WI38 (cell line): ENCODE measurements around the gene DBI.
A peak's percentile ranks its signal among the peaks of the same experiment; 100 is the strongest.

Experiments
- H3K4me3 ChIP-seq: 2 replicates; pipeline ENCODE4 v1.5.1; 2011; ENCODE audit warnings: low read depth, mild to moderate bottlenecking, control low read depth, low read length
- TF ChIP-seq, protein P1 (sequence below): IDR thresholded peaks from 2 replicates; pipeline ENCODE4 v1.5.1; 2012; ENCODE audit warnings: low read depth, mild to moderate bottlenecking, control low read depth, low read length

The DBI gene

DNA sequence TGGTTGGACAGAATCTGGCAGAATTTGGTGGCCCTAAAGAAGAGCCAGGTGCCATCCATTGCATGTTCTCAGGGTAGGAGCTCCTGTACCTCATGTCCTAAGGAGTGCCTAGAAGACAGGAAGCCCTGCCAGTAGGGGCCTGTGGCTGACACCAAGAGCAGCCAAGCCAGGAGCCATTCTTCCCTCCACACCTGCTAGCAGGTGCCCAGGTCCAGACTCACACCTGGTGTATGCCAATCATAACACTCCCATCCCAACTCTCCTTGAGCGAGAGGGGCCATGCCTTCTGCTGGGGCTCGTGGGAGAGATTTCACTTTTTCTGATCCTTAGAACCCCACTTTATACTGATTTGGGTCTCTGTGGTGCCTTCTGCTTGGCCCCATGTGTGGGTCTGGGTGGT is 38.4 kb downstream of the DBI start:
- TF ChIP-seq, protein P1, sequence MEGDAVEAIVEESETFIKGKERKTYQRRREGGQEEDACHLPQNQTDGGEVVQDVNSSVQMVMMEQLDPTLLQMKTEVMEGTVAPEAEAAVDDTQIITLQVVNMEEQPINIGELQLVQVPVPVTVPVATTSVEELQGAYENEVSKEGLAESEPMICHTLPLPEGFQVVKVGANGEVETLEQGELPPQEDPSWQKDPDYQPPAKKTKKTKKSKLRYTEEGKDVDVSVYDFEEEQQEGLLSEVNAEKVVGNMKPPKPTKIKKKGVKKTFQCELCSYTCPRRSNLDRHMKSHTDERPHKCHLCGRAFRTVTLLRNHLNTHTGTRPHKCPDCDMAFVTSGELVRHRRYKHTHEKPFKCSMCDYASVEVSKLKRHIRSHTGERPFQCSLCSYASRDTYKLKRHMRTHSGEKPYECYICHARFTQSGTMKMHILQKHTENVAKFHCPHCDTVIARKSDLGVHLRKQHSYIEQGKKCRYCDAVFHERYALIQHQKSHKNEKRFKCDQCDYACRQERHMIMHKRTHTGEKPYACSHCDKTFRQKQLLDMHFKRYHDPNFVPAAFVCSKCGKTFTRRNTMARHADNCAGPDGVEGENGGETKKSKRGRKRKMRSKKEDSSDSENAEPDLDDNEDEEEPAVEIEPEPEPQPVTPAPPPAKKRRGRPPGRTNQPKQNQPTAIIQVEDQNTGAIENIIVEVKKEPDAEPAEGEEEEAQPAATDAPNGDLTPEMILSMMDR, result no peak
- H3K4me3 ChIP-seq, result no peak overlapping the region

DNA sequence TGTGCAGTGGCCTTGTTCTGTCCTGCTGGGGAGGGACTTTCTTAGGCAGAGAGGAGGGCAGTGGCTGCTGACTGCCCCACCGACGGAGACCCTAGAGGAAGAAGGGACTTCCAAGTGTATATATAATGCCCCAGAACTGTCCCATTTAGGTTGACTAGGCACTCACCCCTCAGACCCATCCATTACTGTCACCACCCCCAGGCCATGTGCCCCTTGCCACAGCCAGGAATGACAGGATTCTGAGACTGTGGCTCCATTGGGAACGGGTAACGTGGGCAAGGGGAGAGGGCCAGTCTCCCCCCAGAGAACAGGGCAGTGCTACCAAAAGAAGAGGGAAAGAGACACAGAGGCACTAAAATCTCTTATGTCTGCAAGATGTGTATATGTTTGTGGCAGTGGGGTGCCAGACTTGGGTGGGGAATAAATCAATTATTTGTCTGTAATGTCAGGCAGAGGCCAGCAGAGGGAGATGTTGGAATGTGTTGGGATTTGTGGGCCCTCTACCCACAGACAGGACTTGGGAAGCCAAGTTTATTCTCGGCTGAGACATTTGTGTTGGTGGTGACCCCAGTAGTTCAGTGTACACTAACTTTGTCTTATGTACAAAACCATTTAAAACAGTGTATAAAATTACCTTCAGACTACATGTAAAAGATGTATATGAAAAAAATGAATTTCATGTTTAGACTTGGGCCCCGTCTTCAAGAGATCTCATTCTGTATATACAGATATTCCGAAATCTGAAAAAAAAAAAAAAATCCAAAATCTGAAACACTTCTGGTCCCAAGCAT is 40.8 kb downstream of the DBI start:
- H3K4me3 ChIP-seq, result no peak overlapping the region
- TF ChIP-seq, protein P1, result peak; percentile 67

DNA sequence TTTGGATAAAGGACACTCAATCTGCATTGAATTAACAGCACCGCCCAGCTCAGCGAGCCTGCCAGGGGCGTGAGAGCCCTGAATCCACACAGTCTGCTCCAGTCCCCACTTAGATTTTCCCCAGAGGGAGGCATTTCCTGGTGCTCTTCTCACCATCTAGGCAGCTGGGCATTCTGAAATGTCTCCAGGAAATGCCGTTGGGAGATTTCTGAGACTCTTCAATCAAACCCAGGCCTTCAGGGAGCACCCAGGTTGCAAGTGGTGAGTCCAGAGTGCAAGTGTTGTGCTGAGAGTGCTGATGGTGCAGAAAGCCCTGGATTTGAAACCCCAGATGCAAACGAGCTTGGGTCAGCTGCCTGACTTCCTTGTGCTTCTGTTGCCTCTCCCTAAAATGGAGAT is 41.4 kb downstream of the DBI start:
- TF ChIP-seq, protein P1, result no peak
- H3K4me3 ChIP-seq, result no peak overlapping the region

DNA sequence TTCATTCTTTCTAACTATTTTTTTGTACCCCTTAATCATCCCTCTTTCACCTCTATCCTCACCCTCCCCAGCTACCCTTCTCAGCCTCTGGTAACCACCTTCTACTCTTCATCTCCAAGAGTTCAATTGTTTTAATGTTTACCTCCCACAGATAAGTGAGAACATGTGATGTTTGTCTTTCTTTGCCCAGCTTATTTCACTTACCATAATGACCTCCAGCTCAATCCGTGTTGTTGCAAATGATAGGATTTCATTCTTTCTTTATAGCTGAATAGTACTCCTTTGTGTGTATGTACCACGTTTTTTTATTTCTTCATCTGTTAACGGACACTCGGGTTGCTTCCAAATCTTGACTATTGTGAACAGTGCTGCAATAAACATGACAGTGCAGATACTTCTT is 42.7 kb downstream of the DBI start:
- no peak overlapping the region for H3K4me3 ChIP-seq
- TF ChIP-seq, protein P1, result no peak

DNA sequence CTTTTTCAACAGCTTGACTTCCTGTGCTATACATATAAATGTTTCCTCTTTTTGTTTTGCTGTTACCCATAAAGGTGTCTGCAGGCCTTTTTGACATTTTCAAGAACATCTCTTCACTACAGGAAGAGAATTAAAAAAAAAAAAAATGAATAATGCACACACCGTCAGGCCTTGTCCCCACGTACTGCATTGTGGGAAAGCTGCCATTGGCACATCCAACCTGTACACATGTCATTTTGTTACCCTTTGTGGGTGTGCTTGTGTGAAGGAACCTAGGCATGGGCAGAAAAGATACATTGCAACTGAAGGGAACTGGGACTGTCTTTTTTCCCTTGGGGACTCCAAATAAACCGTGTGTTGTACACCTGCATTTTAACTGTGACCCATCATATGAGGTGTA is 48.1 kb downstream of the DBI start:
- TF ChIP-seq, protein P1, result no peak
- H3K4me3 ChIP-seq, result no peak overlapping the region

DNA sequence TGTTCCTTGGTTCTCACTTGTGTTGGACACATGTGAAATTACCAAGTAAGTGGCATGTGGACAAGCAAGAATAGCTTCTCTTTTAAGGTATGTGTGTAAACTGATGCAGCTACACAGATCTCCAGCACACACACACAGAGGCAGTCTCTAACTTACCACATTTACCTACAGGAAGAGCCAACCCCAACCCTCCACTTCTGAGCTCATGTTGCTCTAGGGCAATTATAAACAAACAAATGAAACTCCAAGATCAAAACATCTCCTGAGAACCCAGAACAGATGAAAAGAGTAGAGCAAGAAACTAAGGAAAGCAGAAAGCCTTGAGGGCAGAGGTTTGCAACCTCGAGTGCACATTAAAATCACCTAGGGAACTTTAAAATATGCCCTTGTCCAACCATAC is 48.9 kb downstream of the DBI start:
- TF ChIP-seq, protein P1, result no peak
- no peak overlapping the region for H3K4me3 ChIP-seq

DNA sequence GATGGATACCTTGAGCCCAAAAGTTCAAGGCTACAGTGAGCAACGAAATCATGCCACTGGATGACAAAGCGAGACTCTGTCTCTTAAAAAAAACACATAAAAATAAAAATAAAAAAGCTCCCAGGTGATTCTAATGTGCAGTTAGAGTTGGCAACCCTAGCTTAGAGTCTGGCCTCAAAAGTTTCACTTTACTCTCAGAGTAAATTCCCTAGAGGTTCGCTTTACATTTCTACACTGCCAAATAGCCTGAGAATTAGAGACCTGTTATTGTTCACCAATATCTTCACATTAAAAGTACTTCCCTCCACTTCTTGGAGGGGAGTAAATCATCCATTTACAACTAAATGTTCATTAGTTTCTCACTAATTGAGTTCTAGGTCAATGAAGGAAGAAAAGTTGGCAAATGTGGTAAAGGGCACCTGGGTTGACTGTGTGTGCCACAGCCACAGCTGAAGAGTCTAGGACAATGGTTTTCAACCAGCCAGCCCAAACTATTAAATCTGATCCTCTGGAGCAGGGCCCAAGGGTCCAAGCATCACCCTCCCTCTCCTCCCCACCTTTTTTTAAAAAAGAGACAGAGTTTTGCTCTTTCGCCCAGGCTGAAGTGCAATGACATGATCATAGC is 49.6 kb downstream of the DBI start:
- no peak overlapping the region for H3K4me3 ChIP-seq
- TF ChIP-seq, protein P1, result no peak
